IMR-90 (cell line): ENCODE results near the gene TLK2. TPM values are rescaled to one million over a fixed set of nuclear protein-coding genes. Genes with fewer than 3 reads are reported as not detected.
A peak's percentile ranks its signal among the peaks of the same experiment; 100 is the strongest.

ENCODE experiments used
- ATAC-seq: fragments of 200-7000 bp; cut with Tn5 transposase; 2 replicates; pipeline ENCODE4 v1.9.1; 2020; ENCODE audit warnings: low read depth, mild to moderate bottlenecking, moderate library complexity
- BruUV-seq: library from RNA; stranded (reverse); fragments of 400-500 nt; replicated peaks from 2 replicates; lab custom pipeline; 2021; lab: Mats Ljungman, UMichigan
- CTCF ChIA-PET: fragments of 300-600 bp; formaldehyde crosslinking; extraction: SDS; loops from one replicate; lab custom pipeline; 2021; ENCODE audit warnings: antibody characterized with exemption; lab: Yijun Ruan, JAX
- POLR2A ChIA-PET: fragments of 300-600 bp; sonication (Branson Sonifier 250); formaldehyde crosslinking; loops from one replicate; lab custom pipeline; 2022; ENCODE audit warnings: antibody characterized with exemption; ENCODE audit not compliant: unreplicated experiment; lab: Charles Lee
- DNase-seq: peaks from one replicate; pipeline ENCODE4 v3.0.0; 2013
- H2AFZ ChIP-seq: replicated peaks from 2 replicates; pipeline ENCODE3; 2013; ENCODE audit warnings: low read length, mild to moderate bottlenecking; ENCODE audit not compliant: poor library complexity
- H2AK5ac ChIP-seq: 2 replicates; pipeline ENCODE4 v1.6.1; 2013; ENCODE audit warnings: low read depth, low read length, inconsistent platforms
- H2AK9ac ChIP-seq: replicated peaks from 2 replicates; pipeline ENCODE3; 2013; ENCODE audit warnings: mild to moderate bottlenecking, low read depth, low read length, moderate library complexity; ENCODE audit not compliant: poor library complexity
- H2BK120ac ChIP-seq: 2 replicates; pipeline ENCODE4 v1.6.1; 2013; ENCODE audit warnings: low read depth, low read length, inconsistent platforms
- H2BK15ac ChIP-seq: 3 replicates; pipeline ENCODE4 v1.6.1; 2013; ENCODE audit warnings: low read depth, low read length, inconsistent platforms
- H2BK20ac ChIP-seq: 2 replicates; pipeline ENCODE4 v1.6.1; 2013; ENCODE audit warnings: low read depth, mild to moderate bottlenecking, inconsistent platforms, low read length, moderate library complexity
- H2BK5ac ChIP-seq: 2 replicates; pipeline ENCODE4 v1.6.1; 2013; ENCODE audit warnings: mild to moderate bottlenecking, low read depth, low read length, inconsistent platforms; ENCODE audit not compliant: poor library complexity, severe bottlenecking
- H3K14ac ChIP-seq: replicated peaks from 2 replicates; pipeline ENCODE4 v1.6.1; 2013; ENCODE audit warnings: low read depth, low read length, inconsistent platforms
- H3K18ac ChIP-seq: 2 replicates; pipeline ENCODE4 v1.6.1; 2013; ENCODE audit warnings: low read depth, low read length, control low read depth
- H3K23ac ChIP-seq: 2 replicates; pipeline ENCODE4 v1.6.1; 2013; ENCODE audit warnings: low read depth, low read length, inconsistent platforms
- H3K27ac ChIP-seq: 2 replicates; pipeline ENCODE4 v1.5.1; 2013; ENCODE audit warnings: mild to moderate bottlenecking, control low read depth, low read length; ENCODE audit not compliant: insufficient read depth
- H3K27me3 ChIP-seq: 2 replicates; pipeline ENCODE4 v1.6.1; 2013; ENCODE audit warnings: low read length; ENCODE audit not compliant: control insufficient read depth, insufficient read depth
- H3K36me3 ChIP-seq: 2 replicates; pipeline ENCODE4 v1.6.1; 2013; ENCODE audit warnings: low read length, mixed read lengths; ENCODE audit not compliant: control insufficient read depth, insufficient read depth
- H3K4ac ChIP-seq: 2 replicates; pipeline ENCODE4 v1.6.1; 2013; ENCODE audit warnings: low read depth, low read length, inconsistent platforms
- H3K4me1 ChIP-seq: 2 replicates; pipeline ENCODE4 v1.6.1; 2013; ENCODE audit warnings: low read length, mixed read lengths; ENCODE audit not compliant: control insufficient read depth, insufficient read depth
- H3K4me2 ChIP-seq: 2 replicates; pipeline ENCODE4 v1.6.1; 2013; ENCODE audit warnings: low read depth, mild to moderate bottlenecking, control low read depth, low read length, moderate library complexity
- H3K4me3 ChIP-seq: 2 replicates; pipeline ENCODE4 v1.5.1; 2013; ENCODE audit warnings: low read depth, mild to moderate bottlenecking, control low read depth, low read length, moderate library complexity; ENCODE audit not compliant: insufficient read depth
- H3K56ac ChIP-seq: 2 replicates; pipeline ENCODE4 v1.6.1; 2013; ENCODE audit warnings: low read length, inconsistent platforms; ENCODE audit not compliant: insufficient read depth; ENCODE audit errors: extremely low read depth
- H3K79me1 ChIP-seq, 2 experiments: 2 replicates each; pipeline ENCODE4 v1.6.1; 2013; ENCODE audit warnings: low read length in 2 of 2, inconsistent platforms in 1 of 2, low read depth in 1 of 2
- H3K9ac ChIP-seq: 2 replicates; pipeline ENCODE4 v1.6.1; 2013; ENCODE audit warnings: low read depth, low read length, control low read depth
- H3K9me1 ChIP-seq: 2 replicates; pipeline ENCODE4 v1.6.1; 2013; ENCODE audit warnings: low read length, inconsistent platforms; ENCODE audit not compliant: insufficient read depth
- H3K9me3 ChIP-seq: 2 replicates; pipeline ENCODE4 v1.6.1; 2013; ENCODE audit warnings: low read length; ENCODE audit not compliant: control insufficient read depth, insufficient read depth
- H4K20me1 ChIP-seq: 2 replicates; pipeline ENCODE4 v1.6.1; 2013; ENCODE audit warnings: low read length, inconsistent platforms; ENCODE audit not compliant: insufficient read depth
- H4K5ac ChIP-seq: 2 replicates; pipeline ENCODE4 v1.6.1; 2013; ENCODE audit warnings: mild to moderate bottlenecking, low read depth, low read length, control low read depth
- H4K8ac ChIP-seq, 2 experiments: 2 replicates each; pipeline ENCODE4 v1.6.1; 2013; ENCODE audit warnings: low read depth in 2 of 2, low read length in 2 of 2, control low read depth in 1 of 2, inconsistent platforms in 1 of 2
- H4K91ac ChIP-seq: 2 replicates; pipeline ENCODE4 v1.6.1; 2013; ENCODE audit warnings: low read depth, low read length, inconsistent platforms; ENCODE audit not compliant: insufficient read depth
- BHLHE40 ChIP-seq: fragments of 150-350 bp; IDR thresholded peaks from 2 replicates; pipeline ENCODE4 v1.6.1; 2016; ENCODE audit warnings: mild to moderate bottlenecking, low read depth, low read length
- MAFK ChIP-seq: IDR thresholded peaks from 2 replicates; pipeline ENCODE4 v1.6.1; 2012; ENCODE audit warnings: low read depth, low read length, improper control_type of control experiment
- RAD21 ChIP-seq: IDR thresholded peaks from 2 replicates; pipeline ENCODE4 v1.6.1; 2012; ENCODE audit warnings: low read length, improper control_type of control experiment
- RCOR1 ChIP-seq: IDR thresholded peaks from 2 replicates; pipeline ENCODE4 v1.6.1; 2012; ENCODE audit warnings: mild to moderate bottlenecking, low read length, improper control_type of control experiment; ENCODE audit not compliant: insufficient replicate concordance
- RFX5 ChIP-seq: IDR thresholded peaks from 2 replicates; pipeline ENCODE4 v1.8.0; 2012; ENCODE audit warnings: low read depth, mild to moderate bottlenecking, low read length, moderate library complexity
- SMC3 ChIP-seq: fragments of 150-350 bp; IDR thresholded peaks from 2 replicates; pipeline ENCODE4 v1.6.1; 2016; ENCODE audit warnings: low read depth, mild to moderate bottlenecking, antibody characterized with exemption, low read length, moderate library complexity
- WGBS, 2 experiments: methylation state at CpG; one replicate each; pipeline versions ENCODE4 v1.1.5 to v1.1.7; 2013; ENCODE audit warnings: missing lambda C conversion rate in 2 of 2; ENCODE audit not compliant: insufficient read length in 1 of 2; ENCODE audit errors: extremely low coverage in 2 of 2; 5-methylcytosine and 5-hydroxymethylcytosine counted together
- dilution Hi-C: fragments of 300-500 bp; cut with HindIII; formaldehyde crosslinking; loops from one replicate; pipeline ENCODE4 v1.14.3; 2018; ENCODE audit warnings: low sequenced_read_pairs; ENCODE audit not compliant: unreplicated experiment
- in situ Hi-C: fragments of 300-500 bp; cut with MboI; formaldehyde crosslinking; loops from 3 replicates; pipeline ENCODE4 v1.14.3; 2019; ENCODE audit warnings: low sequenced_read_pairs, inconsistent platforms, mixed read lengths
- intact Hi-C: fragments of 100-400 bp; cut with micrococcal nuclease; formaldehyde crosslinking; loops from 2 replicates; pipeline ENCODE4 v1.10.0; 2022
- polyA plus RNA-seq, 3 experiments: library from polyadenylated mRNA; depleted of rRNA; stranded (reverse); fragments of >200 nt; gene quantifications; 2 replicates each; pipeline ENCODE4 v1.2.3, GENCODE V29; 2012; ENCODE audit warnings: low replicate concordance in 1 of 3
- total RNA-seq: library from RNA; depleted of rRNA; stranded (reverse); fragments of >200 nt; gene quantifications from 2 replicates; pipeline ENCODE4 v1.2.3, GENCODE V29; 2012
- TF ChIP-seq, protein P1 (sequence below): conservative IDR thresholded peaks from 2 replicates; pipeline ENCODE4 v1.5.1; 2012; ENCODE audit warnings: mild to moderate bottlenecking, low read depth, low read length, improper control_type of control experiment

Gene TLK2
- total and polyA plus RNA-seq, 2 of the 4 experiments (the other 2 are of a cell fraction) = 35.7 to 39.4 TPM

DNA sequence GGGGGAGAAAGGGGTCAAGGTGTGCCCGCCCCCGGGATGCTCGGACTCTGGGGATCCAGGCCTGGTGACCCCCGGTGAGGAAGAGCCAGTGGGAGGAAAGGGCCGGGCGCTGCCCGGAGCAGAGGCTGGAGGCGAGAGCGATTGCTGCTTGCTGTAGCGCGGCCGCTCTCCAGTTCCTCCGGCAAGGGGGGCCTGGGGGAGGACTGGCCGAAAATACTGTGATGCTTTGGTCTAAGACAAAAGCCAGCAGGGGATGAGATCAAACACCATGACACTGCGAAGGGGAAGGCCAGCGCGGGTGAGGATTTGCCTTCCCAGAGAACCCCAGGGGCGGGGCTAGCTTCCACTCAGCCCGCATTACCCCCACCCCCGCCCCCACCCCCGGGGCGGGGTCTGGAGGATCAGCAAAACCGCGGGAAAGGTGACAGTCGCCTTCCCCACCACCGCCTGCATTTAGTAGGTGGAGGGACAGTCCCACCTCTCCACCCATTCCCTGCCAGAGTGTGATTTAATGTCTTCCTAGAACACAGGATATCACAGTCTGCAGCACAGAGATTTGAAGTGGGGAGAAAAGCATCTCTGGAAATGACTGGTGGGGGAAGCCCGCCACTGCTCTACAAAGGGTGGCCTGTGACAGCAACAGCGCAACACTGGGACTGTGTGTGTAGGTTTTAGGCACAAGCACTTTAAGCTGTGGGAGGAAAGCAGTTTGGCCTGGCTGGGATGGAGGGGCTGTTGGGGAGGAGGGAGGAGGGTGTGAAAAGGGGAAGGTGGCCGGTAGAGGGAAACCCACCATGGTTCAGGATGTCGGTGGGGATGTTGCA is 174.6 kb downstream of the TLK2 start:
- peak overlapping the region; percentile 91 for H3K4ac ChIP-seq
- peak overlapping the region; percentile 57; the same call in 1 of the 2 replicates for H3K18ac ChIP-seq
- peak; percentile 31 for DNase-seq
- intact Hi-C loops = loop anchor here (10.0 kb wide), 1 partner anchor 98 kb away; no protein-coding TSS in a partner anchor
- H4K20me1 ChIP-seq = peaks cover 52% of the 10 kb centered on the region
- peak overlapping the region; percentile 41 to 88; a peak in 3 of 4 replicates for H4K8ac ChIP-seq
- H3K79me1 ChIP-seq = peaks cover 27 to 96% of the 10 kb centered on the region in 2 experiments
- peak overlapping the region; percentile 63 for H2AFZ ChIP-seq
- no TSS peak for BruUV-seq
- peak overlapping the region; percentile 97 for H2AK9ac ChIP-seq
- peak overlapping the region; percentile 92 for H3K14ac ChIP-seq
- H3K4me2 ChIP-seq = peak overlapping the region; percentile 90
- peak overlapping the region; percentile 24 for H3K9ac ChIP-seq
- peak overlapping the region; percentile 80 for H2BK120ac ChIP-seq
- in situ Hi-C loops = no loop called here
- no peaks in the 10 kb centered on the region for H3K27me3 ChIP-seq
- peaks cover 11% of the 10 kb centered on the region for H3K36me3 ChIP-seq
- H2BK20ac ChIP-seq = peak overlapping the region; percentile 78
- H2AK5ac ChIP-seq = peak overlapping the region; percentile 92
- H3K27ac ChIP-seq = peak overlapping the region; percentile 60
- H4K91ac ChIP-seq = peak overlapping the region; percentile 87
- no peaks in the 10 kb centered on the region for H3K9me3 ChIP-seq
- peak; percentile 44 for ATAC-seq
- H3K4me1 ChIP-seq = peaks cover 30% of the 10 kb centered on the region
- peak overlapping the region; percentile 14; the same call in 1 of the 2 replicates for H3K56ac ChIP-seq
- WGBS, 2 experiments = 7% methylated on average over 13 of the region's 30 CpGs; no CpG with 5 or more reads in 1 of the 2 experiments
- H3K9me1 ChIP-seq = peaks cover 43% of the 10 kb centered on the region
- H2BK15ac ChIP-seq = peak overlapping the region; percentile 38; the same call in 1 of the 3 replicates
- H3K23ac ChIP-seq = peak overlapping the region; percentile 45
- CTCF ChIA-PET = no interaction called here
- POLR2A ChIA-PET = interaction anchor here (0.5 kb wide), 1 partner anchor 8 kb away, joined by 7 read pairs; no protein-coding TSS in a partner anchor
- H2BK5ac ChIP-seq = peak overlapping the region; percentile 76
- dilution Hi-C loops = no loop called here
- TF ChIP-seq RCOR1 (no peak), SMC3 (no peak), RAD21 (no peak), BHLHE40 (no peak), MAFK (no peak), RFX5 (no peak)
- TF ChIP-seq, protein P1, sequence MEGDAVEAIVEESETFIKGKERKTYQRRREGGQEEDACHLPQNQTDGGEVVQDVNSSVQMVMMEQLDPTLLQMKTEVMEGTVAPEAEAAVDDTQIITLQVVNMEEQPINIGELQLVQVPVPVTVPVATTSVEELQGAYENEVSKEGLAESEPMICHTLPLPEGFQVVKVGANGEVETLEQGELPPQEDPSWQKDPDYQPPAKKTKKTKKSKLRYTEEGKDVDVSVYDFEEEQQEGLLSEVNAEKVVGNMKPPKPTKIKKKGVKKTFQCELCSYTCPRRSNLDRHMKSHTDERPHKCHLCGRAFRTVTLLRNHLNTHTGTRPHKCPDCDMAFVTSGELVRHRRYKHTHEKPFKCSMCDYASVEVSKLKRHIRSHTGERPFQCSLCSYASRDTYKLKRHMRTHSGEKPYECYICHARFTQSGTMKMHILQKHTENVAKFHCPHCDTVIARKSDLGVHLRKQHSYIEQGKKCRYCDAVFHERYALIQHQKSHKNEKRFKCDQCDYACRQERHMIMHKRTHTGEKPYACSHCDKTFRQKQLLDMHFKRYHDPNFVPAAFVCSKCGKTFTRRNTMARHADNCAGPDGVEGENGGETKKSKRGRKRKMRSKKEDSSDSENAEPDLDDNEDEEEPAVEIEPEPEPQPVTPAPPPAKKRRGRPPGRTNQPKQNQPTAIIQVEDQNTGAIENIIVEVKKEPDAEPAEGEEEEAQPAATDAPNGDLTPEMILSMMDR = no peak
- peak overlapping the region; percentile 34 for H3K4me3 ChIP-seq
- no peak overlapping the region for H4K5ac ChIP-seq
